ENCODE results near the gene TMEM163. TPM values are rescaled to one million over a fixed set of nuclear protein-coding genes. Genes with fewer than 3 reads are reported as not detected.
A peak's percentile ranks its signal among the peaks of the same experiment; 100 is the strongest.

TMEM163 gene
- total RNA-seq, 1 donor from 2014 or later, result 31.9 TPM

DNA sequence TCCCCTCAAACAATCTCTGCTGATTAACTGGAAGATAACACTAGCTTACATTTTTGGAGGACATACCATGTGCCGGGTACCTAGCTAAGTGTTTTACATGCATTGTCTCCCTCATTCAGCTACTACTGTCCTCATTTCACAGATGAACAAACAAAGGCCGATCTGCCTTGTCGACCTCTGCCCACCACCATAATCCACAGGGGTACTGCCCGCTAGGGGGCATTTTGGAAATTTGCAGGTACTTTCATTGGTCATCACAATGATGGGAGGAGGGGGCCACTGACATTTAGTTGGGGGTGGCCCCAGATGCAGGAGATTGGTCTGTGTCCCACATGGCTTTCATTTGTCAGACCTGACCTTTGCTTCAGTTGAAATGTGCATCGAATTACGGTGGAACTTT is 3.9 kb upstream of the TMEM163 start:
- TF ChIP-seq, protein P1, sequence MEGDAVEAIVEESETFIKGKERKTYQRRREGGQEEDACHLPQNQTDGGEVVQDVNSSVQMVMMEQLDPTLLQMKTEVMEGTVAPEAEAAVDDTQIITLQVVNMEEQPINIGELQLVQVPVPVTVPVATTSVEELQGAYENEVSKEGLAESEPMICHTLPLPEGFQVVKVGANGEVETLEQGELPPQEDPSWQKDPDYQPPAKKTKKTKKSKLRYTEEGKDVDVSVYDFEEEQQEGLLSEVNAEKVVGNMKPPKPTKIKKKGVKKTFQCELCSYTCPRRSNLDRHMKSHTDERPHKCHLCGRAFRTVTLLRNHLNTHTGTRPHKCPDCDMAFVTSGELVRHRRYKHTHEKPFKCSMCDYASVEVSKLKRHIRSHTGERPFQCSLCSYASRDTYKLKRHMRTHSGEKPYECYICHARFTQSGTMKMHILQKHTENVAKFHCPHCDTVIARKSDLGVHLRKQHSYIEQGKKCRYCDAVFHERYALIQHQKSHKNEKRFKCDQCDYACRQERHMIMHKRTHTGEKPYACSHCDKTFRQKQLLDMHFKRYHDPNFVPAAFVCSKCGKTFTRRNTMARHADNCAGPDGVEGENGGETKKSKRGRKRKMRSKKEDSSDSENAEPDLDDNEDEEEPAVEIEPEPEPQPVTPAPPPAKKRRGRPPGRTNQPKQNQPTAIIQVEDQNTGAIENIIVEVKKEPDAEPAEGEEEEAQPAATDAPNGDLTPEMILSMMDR (IDR thresholded peaks at IDR 0.05), result no peak
- DNase-seq, result no peak
- H3K9me3 ChIP-seq, result no peaks in the 10 kb centered on the region
- H3K4me3 ChIP-seq, result no peak overlapping the region
- no peaks in the 10 kb centered on the region for H3K36me3 ChIP-seq
- peaks cover 7% of the 10 kb centered on the region for H3K4me1 ChIP-seq
- intact Hi-C loops (cut with DNase I), result no loop called here
- no peak overlapping the region for H3K27ac ChIP-seq
- ATAC-seq, result no peak
- peaks cover 20% of the 10 kb centered on the region for H3K27me3 ChIP-seq (ENCODE audit: low read depth)

DNA sequence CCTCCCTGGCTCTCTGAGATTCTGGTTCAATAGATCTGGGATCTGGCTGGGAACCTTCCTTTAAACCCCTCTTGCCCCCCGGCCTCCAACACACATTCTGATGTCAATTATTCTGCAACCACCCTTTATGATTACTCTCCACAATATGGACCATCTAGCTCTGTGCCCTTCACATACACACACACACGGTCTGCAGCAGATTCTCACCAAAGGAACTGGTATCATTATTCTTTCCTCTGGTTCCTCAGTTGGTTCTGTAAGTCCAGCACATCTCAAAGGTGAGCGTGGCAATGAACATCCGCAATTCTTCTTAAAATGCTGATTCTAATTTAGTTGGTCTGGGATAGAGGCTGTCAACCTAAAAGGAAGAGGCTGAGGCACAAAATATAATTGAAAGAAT is 2.8 kb upstream of the TMEM163 start:
- ATAC-seq (no peak), DNase-seq (no peak)
- H3K4me3 ChIP-seq, result no peak overlapping the region
- peaks cover 12% of the 10 kb centered on the region for H3K4me1 ChIP-seq
- TF ChIP-seq, protein P1 (IDR thresholded peaks at IDR 0.05), result no peak
- intact Hi-C loops (cut with DNase I), result no loop called here
- H3K36me3 ChIP-seq, result no peaks in the 10 kb centered on the region
- H3K27me3 ChIP-seq (ENCODE audit: low read depth), result peaks cover 31% of the 10 kb centered on the region
- no peaks in the 10 kb centered on the region for H3K9me3 ChIP-seq
- H3K27ac ChIP-seq, result no peak overlapping the region

DNA sequence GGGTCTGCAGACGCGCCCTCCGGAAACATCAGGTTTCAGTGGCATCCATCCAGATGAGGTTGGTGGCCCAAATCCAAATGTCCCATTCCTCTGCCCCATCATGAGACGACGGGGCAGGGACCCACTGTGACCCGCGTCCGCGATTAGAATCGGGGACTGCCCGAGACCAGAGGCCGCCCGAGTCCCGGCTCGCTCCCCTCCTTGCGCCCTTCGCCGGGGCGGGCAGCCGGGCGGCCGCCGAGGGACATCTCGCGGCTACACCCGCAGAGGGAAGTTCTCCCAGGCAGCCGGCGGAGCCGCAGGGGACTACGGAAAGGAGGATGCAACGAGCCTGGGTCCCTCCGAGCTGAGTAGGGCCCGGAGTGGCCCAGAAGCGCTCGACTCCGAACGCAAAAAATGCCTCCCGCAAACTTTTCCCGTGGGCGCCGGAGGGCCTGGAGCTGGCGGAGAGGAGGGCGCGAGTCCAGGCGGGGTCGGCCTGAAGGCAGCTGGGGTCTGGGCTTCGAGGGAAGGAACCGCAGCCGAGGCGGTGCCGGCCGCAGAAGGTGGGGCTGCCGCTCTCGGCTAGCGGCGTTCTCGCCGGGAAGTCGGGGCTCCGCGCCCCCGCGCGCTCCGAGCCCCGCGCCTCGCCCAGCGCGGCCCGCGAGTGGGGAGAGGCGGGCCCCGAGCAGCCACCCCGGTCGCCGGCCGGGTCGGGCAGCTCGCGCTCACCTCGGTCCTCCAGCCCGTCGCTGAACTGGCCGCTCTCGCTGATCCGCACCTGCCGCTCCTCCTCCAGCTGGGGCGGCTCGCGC is 580 bp downstream of the TMEM163 start:
- Histone ChIP-seq H3K4me1 (peaks cover 18% of the 10 kb centered on the region), H3K27ac (peak overlapping the region; percentile 68), H3K4me3 (peak overlapping the region; percentile 60), H3K27me3 (ENCODE audit: low read depth) (peaks cover 45% of the 10 kb centered on the region), H3K9me3 (no peaks in the 10 kb centered on the region), H3K36me3 (no peaks in the 10 kb centered on the region)
- DNase-seq (peak; percentile 62), ATAC-seq (peak; percentile 58 to 72)
- intact Hi-C loops (cut with DNase I), result no loop called here
- TF ChIP-seq, protein P1 (IDR thresholded peaks at IDR 0.05), result no peak

DNA sequence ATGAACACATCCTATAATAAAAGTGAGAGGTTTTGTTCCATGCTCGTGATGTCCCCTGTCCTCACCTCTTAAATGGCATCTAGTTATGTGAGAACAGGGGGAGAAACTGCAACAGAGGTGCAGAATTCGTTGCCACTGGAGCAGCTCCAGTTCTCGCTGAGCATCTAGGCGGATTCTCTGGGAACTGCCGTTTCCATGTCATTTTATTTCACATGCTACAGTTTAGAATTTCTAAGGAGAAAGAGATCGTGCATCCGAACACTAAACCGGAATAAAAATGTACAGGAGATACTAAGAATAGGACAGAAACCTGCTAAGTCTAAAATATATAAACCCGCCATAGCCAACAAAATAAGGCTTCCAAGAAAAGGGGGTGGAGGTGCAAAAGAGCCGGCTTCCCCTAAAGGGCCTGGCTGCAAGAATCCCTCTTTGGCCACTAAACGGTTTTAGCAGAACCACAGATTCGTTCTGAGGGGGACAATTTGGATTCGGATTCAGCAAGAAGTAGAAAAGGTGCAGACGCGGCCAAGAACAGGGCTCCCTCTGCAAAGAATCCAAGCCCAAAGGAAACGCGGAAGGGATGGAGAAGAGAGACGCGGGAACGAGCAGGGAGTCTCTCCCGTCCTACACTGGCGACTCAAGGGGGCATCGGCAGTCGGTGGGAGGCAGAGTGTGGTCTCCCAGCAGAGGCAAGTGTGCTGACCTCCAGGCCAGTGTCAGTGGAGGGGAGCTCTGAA is 1.3 kb downstream of the TMEM163 start:
- intact Hi-C loops (cut with DNase I), result no loop called here
- Histone ChIP-seq H3K27ac (no peak overlapping the region), H3K4me1 (peaks cover 18% of the 10 kb centered on the region), H3K4me3 (peak overlapping the region; percentile 60), H3K9me3 (no peaks in the 10 kb centered on the region), H3K27me3 (ENCODE audit: low read depth) (peaks cover 45% of the 10 kb centered on the region), H3K36me3 (no peaks in the 10 kb centered on the region)
- peak; percentile 25 to 29 for ATAC-seq
- TF ChIP-seq, protein P1 (IDR thresholded peaks at IDR 0.05), result no peak
- DNase-seq, result no peak

DNA sequence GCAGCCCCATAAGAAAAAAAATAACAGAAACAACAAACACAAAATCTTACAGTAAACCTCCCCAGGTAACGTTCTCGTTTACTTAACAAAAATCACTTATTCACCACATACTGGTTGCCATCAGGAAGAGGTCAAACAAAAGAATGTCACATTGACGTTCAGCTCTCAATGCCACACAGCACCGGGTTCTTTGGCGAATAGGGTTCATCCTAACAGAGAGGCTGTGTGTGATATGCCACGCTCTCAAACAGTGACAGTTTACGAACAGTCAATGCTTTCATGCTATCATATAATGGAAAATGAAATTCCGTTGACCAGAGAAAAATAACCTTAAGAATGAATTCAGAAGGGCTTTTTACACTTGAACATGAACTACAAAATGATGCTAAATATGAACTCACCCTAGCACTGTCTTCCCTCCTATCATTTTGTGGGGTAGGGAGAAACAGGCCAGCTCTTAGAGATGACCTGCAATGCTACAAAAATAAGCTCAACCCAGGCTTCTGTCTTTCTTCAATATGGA is 2.0 kb downstream of the TMEM163 start:
- no peak overlapping the region for H3K27ac ChIP-seq
- intact Hi-C loops (cut with DNase I), result no loop called here
- H3K9me3 ChIP-seq, result no peaks in the 10 kb centered on the region
- DNase-seq, result no peak
- H3K36me3 ChIP-seq, result no peaks in the 10 kb centered on the region
- ATAC-seq, result no peak
- peaks cover 18% of the 10 kb centered on the region for H3K4me1 ChIP-seq
- TF ChIP-seq, protein P1 (IDR thresholded peaks at IDR 0.05), result no peak
- peak overlapping the region; percentile 60 for H3K4me3 ChIP-seq
- peaks cover 45% of the 10 kb centered on the region for H3K27me3 ChIP-seq (ENCODE audit: low read depth)
